IMR-90 (cell line): ENCODE measurements around the gene ANKRD9. TPM values are rescaled to one million over a fixed set of nuclear protein-coding genes. Genes with fewer than 3 reads are reported as not detected.

ENCODE experiments used
- ATAC-seq: fragments of 200-7000 bp; cut with Tn5 transposase; 2 replicates; pipeline ENCODE4 v1.9.1; 2020; ENCODE audit warnings: low read depth, mild to moderate bottlenecking, moderate library complexity
- BruUV-seq: library from RNA; stranded (reverse); fragments of 400-500 nt; replicated peaks from 2 replicates; lab custom pipeline; 2021; lab: Mats Ljungman, UMichigan
- CTCF ChIA-PET: fragments of 300-600 bp; formaldehyde crosslinking; extraction: SDS; loops from one replicate; lab custom pipeline; 2021; ENCODE audit warnings: antibody characterized with exemption; lab: Yijun Ruan, JAX
- POLR2A ChIA-PET: fragments of 300-600 bp; sonication (Branson Sonifier 250); formaldehyde crosslinking; loops from one replicate; lab custom pipeline; 2022; ENCODE audit warnings: antibody characterized with exemption; ENCODE audit not compliant: unreplicated experiment; lab: Charles Lee
- DNase-seq: peaks from one replicate; pipeline ENCODE4 v3.0.0; 2013
- H2AFZ ChIP-seq: replicated peaks from 2 replicates; pipeline ENCODE3; 2013; ENCODE audit warnings: low read length, mild to moderate bottlenecking; ENCODE audit not compliant: poor library complexity
- H2AK5ac ChIP-seq: 2 replicates; pipeline ENCODE4 v1.6.1; 2013; ENCODE audit warnings: low read depth, low read length, inconsistent platforms
- H2AK9ac ChIP-seq: replicated peaks from 2 replicates; pipeline ENCODE3; 2013; ENCODE audit warnings: mild to moderate bottlenecking, low read depth, low read length, moderate library complexity; ENCODE audit not compliant: poor library complexity
- H2BK120ac ChIP-seq: 2 replicates; pipeline ENCODE4 v1.6.1; 2013; ENCODE audit warnings: low read depth, low read length, inconsistent platforms
- H2BK15ac ChIP-seq: 3 replicates; pipeline ENCODE4 v1.6.1; 2013; ENCODE audit warnings: low read depth, low read length, inconsistent platforms
- H2BK20ac ChIP-seq: 2 replicates; pipeline ENCODE4 v1.6.1; 2013; ENCODE audit warnings: low read depth, mild to moderate bottlenecking, inconsistent platforms, low read length, moderate library complexity
- H2BK5ac ChIP-seq: 2 replicates; pipeline ENCODE4 v1.6.1; 2013; ENCODE audit warnings: mild to moderate bottlenecking, low read depth, low read length, inconsistent platforms; ENCODE audit not compliant: poor library complexity, severe bottlenecking
- H3K14ac ChIP-seq: replicated peaks from 2 replicates; pipeline ENCODE4 v1.6.1; 2013; ENCODE audit warnings: low read depth, low read length, inconsistent platforms
- H3K18ac ChIP-seq: 2 replicates; pipeline ENCODE4 v1.6.1; 2013; ENCODE audit warnings: low read depth, low read length, control low read depth
- H3K23ac ChIP-seq: 2 replicates; pipeline ENCODE4 v1.6.1; 2013; ENCODE audit warnings: low read depth, low read length, inconsistent platforms
- H3K27ac ChIP-seq: 2 replicates; pipeline ENCODE4 v1.5.1; 2013; ENCODE audit warnings: mild to moderate bottlenecking, control low read depth, low read length; ENCODE audit not compliant: insufficient read depth
- H3K27me3 ChIP-seq: 2 replicates; pipeline ENCODE4 v1.6.1; 2013; ENCODE audit warnings: low read length; ENCODE audit not compliant: control insufficient read depth, insufficient read depth
- H3K36me3 ChIP-seq: 2 replicates; pipeline ENCODE4 v1.6.1; 2013; ENCODE audit warnings: low read length, mixed read lengths; ENCODE audit not compliant: control insufficient read depth, insufficient read depth
- H3K4ac ChIP-seq: 2 replicates; pipeline ENCODE4 v1.6.1; 2013; ENCODE audit warnings: low read depth, low read length, inconsistent platforms
- H3K4me1 ChIP-seq: 2 replicates; pipeline ENCODE4 v1.6.1; 2013; ENCODE audit warnings: low read length, mixed read lengths; ENCODE audit not compliant: control insufficient read depth, insufficient read depth
- H3K4me2 ChIP-seq: 2 replicates; pipeline ENCODE4 v1.6.1; 2013; ENCODE audit warnings: low read depth, mild to moderate bottlenecking, control low read depth, low read length, moderate library complexity
- H3K4me3 ChIP-seq: 2 replicates; pipeline ENCODE4 v1.5.1; 2013; ENCODE audit warnings: low read depth, mild to moderate bottlenecking, control low read depth, low read length, moderate library complexity; ENCODE audit not compliant: insufficient read depth
- H3K56ac ChIP-seq: 2 replicates; pipeline ENCODE4 v1.6.1; 2013; ENCODE audit warnings: low read length, inconsistent platforms; ENCODE audit not compliant: insufficient read depth; ENCODE audit errors: extremely low read depth
- H3K79me1 ChIP-seq, 2 experiments: 2 replicates each; pipeline ENCODE4 v1.6.1; 2013; ENCODE audit warnings: low read length in 2 of 2, inconsistent platforms in 1 of 2, low read depth in 1 of 2
- H3K9ac ChIP-seq: 2 replicates; pipeline ENCODE4 v1.6.1; 2013; ENCODE audit warnings: low read depth, low read length, control low read depth
- H3K9me1 ChIP-seq: 2 replicates; pipeline ENCODE4 v1.6.1; 2013; ENCODE audit warnings: low read length, inconsistent platforms; ENCODE audit not compliant: insufficient read depth
- H3K9me3 ChIP-seq: 2 replicates; pipeline ENCODE4 v1.6.1; 2013; ENCODE audit warnings: low read length; ENCODE audit not compliant: control insufficient read depth, insufficient read depth
- H4K20me1 ChIP-seq: 2 replicates; pipeline ENCODE4 v1.6.1; 2013; ENCODE audit warnings: low read length, inconsistent platforms; ENCODE audit not compliant: insufficient read depth
- H4K5ac ChIP-seq: 2 replicates; pipeline ENCODE4 v1.6.1; 2013; ENCODE audit warnings: mild to moderate bottlenecking, low read depth, low read length, control low read depth
- H4K8ac ChIP-seq, 2 experiments: 2 replicates each; pipeline ENCODE4 v1.6.1; 2013; ENCODE audit warnings: low read depth in 2 of 2, low read length in 2 of 2, control low read depth in 1 of 2, inconsistent platforms in 1 of 2
- H4K91ac ChIP-seq: 2 replicates; pipeline ENCODE4 v1.6.1; 2013; ENCODE audit warnings: low read depth, low read length, inconsistent platforms; ENCODE audit not compliant: insufficient read depth
- BHLHE40 ChIP-seq: fragments of 150-350 bp; IDR thresholded peaks from 2 replicates; pipeline ENCODE4 v1.6.1; 2016; ENCODE audit warnings: mild to moderate bottlenecking, low read depth, low read length
- MAZ ChIP-seq: IDR thresholded peaks from 2 replicates; pipeline ENCODE4 v1.6.1; 2012; ENCODE audit warnings: low read depth, mild to moderate bottlenecking, low read length, improper control_type of control experiment, moderate library complexity, borderline replicate concordance
- RAD21 ChIP-seq: IDR thresholded peaks from 2 replicates; pipeline ENCODE4 v1.6.1; 2012; ENCODE audit warnings: low read length, improper control_type of control experiment
- WGBS, 2 experiments: methylation state at CpG; one replicate each; pipeline versions ENCODE4 v1.1.5 to v1.1.7; 2013; ENCODE audit warnings: missing lambda C conversion rate in 2 of 2; ENCODE audit not compliant: insufficient read length in 1 of 2; ENCODE audit errors: extremely low coverage in 2 of 2; 5-methylcytosine and 5-hydroxymethylcytosine counted together
- dilution Hi-C: fragments of 300-500 bp; cut with HindIII; formaldehyde crosslinking; loops from one replicate; pipeline ENCODE4 v1.14.3; 2018; ENCODE audit warnings: low sequenced_read_pairs; ENCODE audit not compliant: unreplicated experiment
- in situ Hi-C: fragments of 300-500 bp; cut with MboI; formaldehyde crosslinking; loops from 3 replicates; pipeline ENCODE4 v1.14.3; 2019; ENCODE audit warnings: low sequenced_read_pairs, inconsistent platforms, mixed read lengths
- intact Hi-C: fragments of 100-400 bp; cut with micrococcal nuclease; formaldehyde crosslinking; loops from 2 replicates; pipeline ENCODE4 v1.10.0; 2022
- polyA plus RNA-seq, 3 experiments: library from polyadenylated mRNA; depleted of rRNA; stranded (reverse); fragments of >200 nt; gene quantifications; 2 replicates each; pipeline ENCODE4 v1.2.3, GENCODE V29; 2012; ENCODE audit warnings: low replicate concordance in 1 of 3
- total RNA-seq: library from RNA; depleted of rRNA; stranded (reverse); fragments of >200 nt; gene quantifications from 2 replicates; pipeline ENCODE4 v1.2.3, GENCODE V29; 2012

The ANKRD9 gene
- total and polyA plus RNA-seq, 2 of the 4 experiments (the other 2 are of a cell fraction) = 3.9 to 15.7 TPM

- H3K36me3 ChIP-seq = peaks cover 10% of the 10 kb centered on the region; the same call in 1 of the 2 replicates
- no peak overlapping the region for H3K4me3 ChIP-seq
- H3K9me3 ChIP-seq = no peaks in the 10 kb centered on the region
- H2AFZ ChIP-seq = peak overlapping the region; percentile 94
- no peak overlapping the region for H2BK5ac ChIP-seq
- ChIA-PET POLR2A (no interaction called here), CTCF (interaction anchor here (1.1 to 2.0 kb wide), 3 partner anchors 14 to 73 kb away, joined by 3 to 7 read pairs (median 3); no protein-coding TSS in a partner anchor)
- TF ChIP-seq RAD21 (no peak), BHLHE40 (no peak), MAZ (peak; percentile 22; the same call in 1 of the 2 replicates)
- no peak overlapping the region for H3K23ac ChIP-seq
- WGBS, 2 experiments = 92% methylated on average over 4 of the region's 19 CpGs; no CpG with 5 or more reads in 1 of the 2 experiments
- BruUV-seq = no TSS peak
- in situ Hi-C loops (no loop called here), dilution Hi-C loops (no loop called here), intact Hi-C loops (loop anchor here (2.0 kb wide), 1 partner anchor 36 kb away; no protein-coding TSS in a partner anchor)
- H2BK15ac ChIP-seq = no peak overlapping the region
- peak overlapping the region; percentile 38 to 69; a peak in 2 of 4 replicates for H4K8ac ChIP-seq
- peaks cover 6% of the 10 kb centered on the region; the same call in 1 of the 2 replicates for H3K9me1 ChIP-seq
- H2AK9ac ChIP-seq = peak overlapping the region; percentile 82
- H3K14ac ChIP-seq = no peak overlapping the region
- H2AK5ac ChIP-seq = peak overlapping the region; percentile 8; the same call in 1 of the 2 replicates
- H3K4me1 ChIP-seq = peaks cover 8% of the 10 kb centered on the region
- H3K18ac ChIP-seq = no peak overlapping the region
- no peak overlapping the region for H3K27ac ChIP-seq
- peaks cover 11 to 12% of the 10 kb centered on the region in 2 experiments; a peak in 3 of 4 replicates for H3K79me1 ChIP-seq
- H2BK20ac ChIP-seq = no peak overlapping the region
- no peak overlapping the region for H3K9ac ChIP-seq
- H3K4ac ChIP-seq = no peak overlapping the region; the same call in 1 of the 2 replicates
- H3K56ac ChIP-seq = no peak overlapping the region
- H4K20me1 ChIP-seq = no peaks in the 10 kb centered on the region
- H4K5ac ChIP-seq = peak overlapping the region; percentile 31
- ATAC-seq (no peak), DNase-seq (no peak)
- H4K91ac ChIP-seq = no peak overlapping the region
- H3K4me2 ChIP-seq = no peak overlapping the region
- no peaks in the 10 kb centered on the region for H3K27me3 ChIP-seq
- H2BK120ac ChIP-seq = no peak overlapping the region
Measured at GRCh38 chr14:102510616-102511520, 1.3 kb upstream of the ANKRD9 start.
